CD4-positive, alpha-beta memory T cell (primary cell): ENCODE results near the gene LRP10. TPM values are rescaled to one million over a fixed set of nuclear protein-coding genes. Genes with fewer than 3 reads are reported as not detected.

Source experiments
- CTCF ChIA-PET: fragments of 350-600 bp; sonication (Branson Sonifier 250); formaldehyde crosslinking; loops from one replicate; lab custom pipeline; 2021; ENCODE audit warnings: inconsistent platforms; ENCODE audit not compliant: partially characterized antibody; lab: Charles Lee
- POLR2A ChIA-PET: fragments of 350-600 bp; sonication (Branson Sonifier 250); formaldehyde crosslinking; loops from one replicate; lab custom pipeline; 2021; ENCODE audit not compliant: partially characterized antibody; lab: Charles Lee
- DNase-seq, 5 donors: peaks; one replicate each; pipeline versions ENCODE4 v3.0.0 to v3.0.0-alpha.2; 2020 to 2022; ENCODE audit warnings: mixed read lengths in 1 of 5
- H3K27ac ChIP-seq: one replicate; pipeline ENCODE4 v1.7.0; 2013; ENCODE audit warnings: low read depth, low read length
- H3K27me3 ChIP-seq: 2 replicates; pipeline ENCODE4 v1.7.0; 2013; ENCODE audit warnings: mild to moderate bottlenecking, low read length, moderate library complexity; ENCODE audit not compliant: insufficient read depth
- H3K36me3 ChIP-seq: 2 replicates; pipeline ENCODE4 v1.7.0; 2013; ENCODE audit warnings: mild to moderate bottlenecking, low read length, moderate library complexity; ENCODE audit not compliant: insufficient read depth
- H3K4me1 ChIP-seq: 2 replicates; pipeline ENCODE4 v1.7.0; 2013; ENCODE audit warnings: mild to moderate bottlenecking, low read length, moderate library complexity; ENCODE audit not compliant: insufficient read depth
- H3K4me3 ChIP-seq, 2 donors: one replicate each; pipeline ENCODE4 v1.7.0; 2013; ENCODE audit warnings: low read length in 2 of 2, mild to moderate bottlenecking in 1 of 2
- H3K9me3 ChIP-seq, 2 donors: one replicate each; pipeline ENCODE4 v1.7.0; 2013; ENCODE audit warnings: low read length in 2 of 2, control low read depth in 1 of 2; ENCODE audit not compliant: control insufficient read depth in 1 of 2
- H3K27ac Mint-ChIP-seq, 7 donors: one replicate each; pipeline ENCODE4 v1.8.0; 2020 to 2021; ENCODE audit warnings: mixed read lengths in 7 of 7, mild to moderate bottlenecking in 6 of 7, inconsistent platforms in 3 of 7, moderate library complexity in 3 of 7
- H3K27me3 Mint-ChIP-seq, 2 donors: one replicate each; pipeline ENCODE4 v1.8.0; 2020 to 2021; ENCODE audit warnings: mixed read lengths in 2 of 2
- H3K36me3 Mint-ChIP-seq, 2 donors: one replicate each; pipeline ENCODE4 v1.8.0; 2020 to 2021; ENCODE audit warnings: mixed read lengths in 2 of 2, inconsistent platforms in 1 of 2, mild to moderate bottlenecking in 1 of 2
- H3K4me1 Mint-ChIP-seq, 4 donors: one replicate each; pipeline ENCODE4 v1.8.0; 2020 to 2021; ENCODE audit warnings: mixed read lengths in 4 of 4, mild to moderate bottlenecking in 1 of 4
- H3K4me3 Mint-ChIP-seq, 8 donors: one replicate each; pipeline ENCODE4 v1.8.0; 2020 to 2021; ENCODE audit warnings: mixed read lengths in 8 of 8, mild to moderate bottlenecking in 7 of 8, moderate library complexity in 6 of 8, inconsistent platforms in 3 of 8
- H3K9me3 Mint-ChIP-seq, 8 donors: one replicate each; pipeline ENCODE4 v1.8.0; 2020 to 2021; ENCODE audit warnings: mixed read lengths in 8 of 8, mild to moderate bottlenecking in 5 of 8, inconsistent platforms in 3 of 8, moderate library complexity in 1 of 8
- intact Hi-C: fragments of 100-400 bp; cut with micrococcal nuclease; formaldehyde crosslinking; loops from one replicate; pipeline ENCODE4 v1.15.1; 2023
- polyA plus RNA-seq, 2 donors: library from polyadenylated mRNA; unstranded; fragments of 300-500 nt; fragmentation: Illumina TruSeq; gene quantifications; one replicate each; pipeline ENCODE4 v1.2.3, GENCODE V29; 2021
- total RNA-seq, 2 experiments: library from RNA; stranded (reverse); gene quantifications; one replicate each; pipeline ENCODE4 v1.2.3, GENCODE V29; 2021

The LRP10 gene
- total and polyA plus RNA-seq, 4 experiments from 2014 or later = 92.0 to 118 (median 95.6) TPM

GRCh38 chr14:22837750-22838538 lies 33.6 kb upstream of the LRP10 start:
- ChIA-PET CTCF (interaction anchor here (0.7 to 3.9 kb wide), 6 partner anchors 13 to 179 kb away, joined by 3 to 21 read pairs (median 7); no protein-coding TSS in a partner anchor), POLR2A (interaction anchor here (0.6 to 1.6 kb wide), 5 partner anchors 9 to 281 kb away, joined by 3 to 4 read pairs (median 4); no protein-coding TSS in a partner anchor)
- intact Hi-C loops = no loop called here
- Mint-ChIP-seq H3K27me3 (peaks cover 8 to 25% of the 10 kb centered on the region in 2 donors), H3K9me3 (no peaks in the 10 kb centered on the region), H3K4me1 (peaks cover 1 to 15% (median 8%) of the 10 kb centered on the region in 4 donors), H3K27ac (no peak overlapping the region), H3K36me3 (peaks cover 12 to 26% of the 10 kb centered on the region in 2 donors), H3K4me3 (peak overlapping the region in 2 of 8 donors; percentile 44 to 56)
- Histone ChIP-seq H3K36me3 (peaks cover 7% of the 10 kb centered on the region), H3K4me1 (peaks cover 11% of the 10 kb centered on the region), H3K27me3 (peaks cover 13% of the 10 kb centered on the region), H3K27ac (no peak overlapping the region), H3K4me3 (no peak overlapping the region), H3K9me3 (no peaks in the 10 kb centered on the region)
- no peak for DNase-seq

DNA sequence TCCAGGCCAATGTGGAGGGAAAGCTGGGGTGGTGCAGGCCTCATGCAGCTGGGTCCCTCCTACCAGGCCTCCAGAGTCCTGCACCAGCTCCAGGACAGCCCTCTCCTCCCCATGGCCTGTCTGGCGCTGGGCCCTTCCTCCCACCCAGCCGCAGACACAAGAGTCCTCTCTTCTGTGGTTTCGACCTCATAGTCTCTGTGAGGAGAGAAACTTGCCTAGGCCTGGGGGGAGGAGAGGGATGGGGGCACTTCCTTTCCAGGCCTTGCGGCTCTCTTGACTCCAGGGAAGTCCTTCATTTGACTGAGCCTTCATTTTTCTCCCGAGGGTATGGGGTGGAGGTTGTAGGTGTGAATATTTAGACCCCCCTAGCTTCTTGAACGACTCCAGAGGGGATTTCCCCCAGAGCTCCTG lies 32.9 kb upstream of the LRP10 start:
- H3K9me3 Mint-ChIP-seq = no peaks in the 10 kb centered on the region
- no peak for DNase-seq
- H3K27me3 ChIP-seq = peaks cover 13% of the 10 kb centered on the region
- peaks cover 9 to 22% of the 10 kb centered on the region in 2 donors for H3K36me3 Mint-ChIP-seq
- peak overlapping the region in 1 of 7 donors; percentile 4 for H3K27ac Mint-ChIP-seq
- ChIA-PET POLR2A (interaction anchor here (0.7 kb wide), 1 partner anchor 11 kb away, joined by 3 read pairs; no protein-coding TSS in a partner anchor), CTCF (interaction anchor here (0.7 to 3.9 kb wide), 6 partner anchors 13 to 180 kb away, joined by 3 to 21 read pairs (median 7); no protein-coding TSS in a partner anchor)
- H3K27me3 Mint-ChIP-seq = peaks cover 11 to 25% of the 10 kb centered on the region in 2 donors
- H3K27ac ChIP-seq = no peak overlapping the region
- peaks cover 7% of the 10 kb centered on the region for H3K36me3 ChIP-seq
- peaks cover 1 to 15% (median 8%) of the 10 kb centered on the region in 4 donors for H3K4me1 Mint-ChIP-seq
- H3K9me3 ChIP-seq = no peaks in the 10 kb centered on the region
- peaks cover 11% of the 10 kb centered on the region for H3K4me1 ChIP-seq
- intact Hi-C loops = no loop called here
- H3K4me3 ChIP-seq = no peak overlapping the region
- H3K4me3 Mint-ChIP-seq = no peak overlapping the region

GRCh38 chr14:22839159-22839779 lies 32.3 kb upstream of the LRP10 start:
- peaks cover 11 to 25% of the 10 kb centered on the region in 2 donors for H3K27me3 Mint-ChIP-seq
- H3K4me1 ChIP-seq = peaks cover 11% of the 10 kb centered on the region
- POLR2A ChIA-PET = interaction anchor here (0.7 kb wide), 1 partner anchor 10 kb away, joined by 3 read pairs; no protein-coding TSS in a partner anchor
- intact Hi-C loops = no loop called here
- DNase-seq = no peak
- peaks cover 8 to 16% of the 10 kb centered on the region in 2 donors for H3K36me3 Mint-ChIP-seq
- H3K4me3 Mint-ChIP-seq = no peak overlapping the region
- H3K4me1 Mint-ChIP-seq = peaks cover 1 to 15% (median 8%) of the 10 kb centered on the region in 4 donors
- no peak overlapping the region for H3K27ac ChIP-seq
- H3K27me3 ChIP-seq = peaks cover 13% of the 10 kb centered on the region
- H3K27ac Mint-ChIP-seq = no peak overlapping the region
- CTCF ChIA-PET = interaction anchor here (1.1 to 3.9 kb wide), 5 partner anchors 12 to 34 kb away, joined by 3 to 21 read pairs (median 9); no protein-coding TSS in a partner anchor
- H3K4me3 ChIP-seq = no peak overlapping the region
- peaks cover under 1% of the 10 kb centered on the region for H3K36me3 ChIP-seq
- no peaks in the 10 kb centered on the region for H3K9me3 ChIP-seq
- no peaks in the 10 kb centered on the region for H3K9me3 Mint-ChIP-seq

- Mint-ChIP-seq H3K27ac (no peak overlapping the region), H3K4me1 (peaks cover 1 to 13% (median 2%) of the 10 kb centered on the region in 4 donors), H3K4me3 (no peak overlapping the region), H3K9me3 (no peaks in the 10 kb centered on the region), H3K36me3 (peaks cover 0 to 1% of the 10 kb centered on the region in 2 donors), H3K27me3 (peaks cover 10 to 27% of the 10 kb centered on the region in 2 donors)
- DNase-seq = no peak
- H3K4me1 ChIP-seq = peaks cover 11% of the 10 kb centered on the region
- H3K36me3 ChIP-seq = no peaks in the 10 kb centered on the region
- intact Hi-C loops = no loop called here
- no peak overlapping the region for H3K27ac ChIP-seq
- H3K27me3 ChIP-seq = peaks cover 13% of the 10 kb centered on the region
- H3K4me3 ChIP-seq = no peak overlapping the region
- no peaks in the 10 kb centered on the region for H3K9me3 ChIP-seq
- CTCF ChIA-PET = interaction anchor here (1.3 to 1.9 kb wide), 4 partner anchors 8 to 18 kb away, joined by 4 to 14 read pairs (median 6); no protein-coding TSS in a partner anchor
- POLR2A ChIA-PET = no interaction called here
These were observed 30.2 kb upstream of the LRP10 start for GRCh38 chr14:22841311-22841710.

GRCh38 chr14:22841769-22842168 lies 29.8 kb upstream of the LRP10 start:
- Mint-ChIP-seq H3K36me3 (peaks cover 0 to 1% of the 10 kb centered on the region in 2 donors), H3K4me1 (peaks cover 0 to 13% (median 2%) of the 10 kb centered on the region in 4 donors), H3K9me3 (no peaks in the 10 kb centered on the region), H3K4me3 (peak overlapping the region in 1 of 8 donors; percentile 10), H3K27me3 (peaks cover 9 to 28% of the 10 kb centered on the region in 2 donors), H3K27ac (no peak overlapping the region)
- POLR2A ChIA-PET = no interaction called here
- intact Hi-C loops = no loop called here
- Histone ChIP-seq H3K36me3 (no peaks in the 10 kb centered on the region), H3K27me3 (peaks cover 13% of the 10 kb centered on the region), H3K27ac (no peak overlapping the region), H3K4me1 (peaks cover 10% of the 10 kb centered on the region), H3K9me3 (no peaks in the 10 kb centered on the region), H3K4me3 (no peak overlapping the region)
- DNase-seq = no peak
- CTCF ChIA-PET = interaction anchor here (1.3 to 1.9 kb wide), 4 partner anchors 9 to 19 kb away, joined by 4 to 14 read pairs (median 6); no protein-coding TSS in a partner anchor

DNA sequence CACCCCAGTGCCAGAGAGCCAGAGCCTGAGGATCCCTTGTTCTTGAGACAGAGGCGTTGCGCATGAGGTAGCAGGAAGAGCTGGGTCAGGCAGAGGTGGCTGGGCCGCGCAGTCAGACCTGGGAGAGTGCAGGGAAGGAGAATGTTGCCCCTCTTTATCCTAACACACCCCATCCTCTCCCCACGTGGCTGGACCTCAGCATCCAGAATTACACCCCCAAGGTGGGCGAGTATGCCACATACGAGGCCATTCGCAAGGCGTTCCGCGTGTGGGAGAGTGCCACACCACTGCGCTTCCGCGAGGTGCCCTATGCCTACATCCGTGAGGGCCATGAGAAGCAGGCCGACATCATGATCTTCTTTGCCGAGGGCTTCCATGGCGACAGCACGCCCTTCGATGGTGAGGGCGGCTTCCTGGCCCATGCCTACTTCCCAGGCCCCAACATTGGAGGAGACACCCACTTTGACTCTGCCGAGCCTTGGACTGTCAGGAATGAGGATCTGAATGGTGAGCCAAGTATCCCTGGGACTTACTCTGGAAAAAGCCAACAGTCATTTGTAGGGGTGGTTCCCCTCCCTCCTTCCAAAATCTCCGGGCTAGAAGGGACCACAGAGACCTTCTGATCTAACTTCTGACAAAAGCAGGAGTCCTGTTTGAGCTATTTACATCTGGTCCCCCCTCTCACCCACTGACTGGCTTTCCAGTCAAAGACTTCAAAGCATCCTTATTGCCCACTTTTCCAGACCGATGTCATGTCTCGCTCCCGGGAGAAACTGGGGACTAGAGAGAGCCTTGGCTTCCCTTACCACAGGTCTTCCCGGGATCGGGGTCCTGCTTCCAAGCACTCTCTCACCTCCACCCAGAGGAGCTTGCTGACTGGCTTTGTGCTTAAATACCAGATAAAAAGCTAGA lies 29.1 kb upstream of the LRP10 start:
- H3K36me3 ChIP-seq = no peaks in the 10 kb centered on the region

More for the DNA sequence above, 29.1 kb upstream of the LRP10 start:
- Mint-ChIP-seq H3K27me3 (peaks cover 7 to 28% of the 10 kb centered on the region in 2 donors), H3K9me3 (no peaks in the 10 kb centered on the region), H3K36me3 (no peaks in the 10 kb centered on the region), H3K4me1 (peaks cover 0 to 6% (median 0%) of the 10 kb centered on the region in 4 donors), H3K4me3 (no peak overlapping the region), H3K27ac (no peak overlapping the region)
- ChIA-PET CTCF (interaction anchor here (1.2 to 3.1 kb wide), 4 partner anchors 9 to 272 kb away, joined by 3 to 13 read pairs (median 5); no protein-coding TSS in a partner anchor), POLR2A (no interaction called here)
- intact Hi-C loops = no loop called here
- Histone ChIP-seq H3K4me3 (no peak overlapping the region), H3K4me1 (peaks cover 3% of the 10 kb centered on the region), H3K27me3 (peaks cover 13% of the 10 kb centered on the region), H3K9me3 (no peaks in the 10 kb centered on the region), H3K27ac (no peak overlapping the region)
- DNase-seq = no peak
